SU-DHL-6 (cell line): ENCODE measurements around the gene PEX10.

Source experiments
- CTCF ChIP-seq: fragments of 200-600 bp; sonication (generic); IDR thresholded peaks from one replicate; pipeline ENCODE4 v1.5.1; 2017; ENCODE audit warnings: antibody characterized with exemption, mild to moderate bottlenecking, low read length, moderate library complexity; ENCODE audit not compliant: insufficient read depth, poor library complexity, severe bottlenecking
- EZH2phosphoT487 ChIP-seq: fragments of 200-600 bp; sonication (generic), shearing (Covaris generic); conservative IDR thresholded peaks from 2 replicates; pipeline ENCODE4 v1.6.1; 2018; ENCODE audit warnings: mild to moderate bottlenecking, antibody characterized with exemption, low read length, moderate library complexity, mixed read lengths

GRCh38 chr1:2417083-2417832 is 4.9 kb upstream of the PEX10 start:
- TF ChIP-seq CTCF (no peak), EZH2phosphoT487 (no peak)
